SK-N-MC (cell line): Measurements from ENCODE around the gene PCCA.
A peak's percentile ranks its signal among the peaks of the same experiment; 100 is the strongest.

ENCODE experiments used
- DNase-seq: peaks from one replicate; pipeline ENCODE4 v3.0.0-alpha.2; 2011; ENCODE audit warnings: low read depth, low spot score
- H3K27ac ChIP-seq: fragments of 200-600 bp; sonication (generic); 2 replicates; pipeline ENCODE4 v1.5.1; 2016; ENCODE audit warnings: mixed run types
- H3K36me3 ChIP-seq: fragments of 200-600 bp; sonication (generic); 2 replicates; pipeline ENCODE4 v1.6.1; 2017; ENCODE audit warnings: antibody characterized with exemption, low read length, mixed read lengths; ENCODE audit not compliant: insufficient read depth
- H3K4me3 ChIP-seq: fragments of 200-600 bp; sonication (generic); 2 replicates; pipeline ENCODE4 v1.5.1; 2016
- H3K9ac ChIP-seq: fragments of 200-600 bp; sonication (generic); 2 replicates; pipeline ENCODE4 v1.8.0; 2017; ENCODE audit warnings: mixed run types, mixed read lengths; ENCODE audit not compliant: insufficient read length
- H3K9me3 ChIP-seq: fragments of 200-600 bp; sonication (generic); 2 replicates; pipeline ENCODE4 v1.6.1; 2017; ENCODE audit warnings: low read depth, mild to moderate bottlenecking, antibody characterized with exemption, low read length, moderate library complexity, mixed read lengths
- EZH2 ChIP-seq: fragments of 200-600 bp; sonication (generic); IDR thresholded peaks from one replicate; pipeline ENCODE4 v1.6.1; 2017; ENCODE audit warnings: antibody characterized with exemption
- FOXP2 ChIP-seq: optimal IDR thresholded peaks from 2 replicates; pipeline ENCODE3; 2011; ENCODE audit warnings: mild to moderate bottlenecking, moderate library complexity; ENCODE audit not compliant: insufficient read depth; ENCODE audit errors: extremely low read length, control extremely low read depth
- POLR2AphosphoS5 ChIP-seq: IDR thresholded peaks from 2 replicates; pipeline ENCODE4 v1.6.1; 2012; ENCODE audit warnings: mild to moderate bottlenecking, low read depth, low read length, borderline replicate concordance

Gene PCCA

GRCh38 chr13:100544866-100545683 lies 456.2 kb downstream of the PCCA start:
- Histone ChIP-seq H3K36me3 (no peaks in the 10 kb centered on the region), H3K9me3 (no peaks in the 10 kb centered on the region), H3K27ac (no peak overlapping the region), H3K9ac (no peak overlapping the region), H3K4me3 (no peak overlapping the region)
- no peak for DNase-seq
- TF ChIP-seq POLR2AphosphoS5 = no peak
- TF ChIP-seq FOXP2 = no peak
- no peak for TF ChIP-seq EZH2

- no peak overlapping the region for H3K27ac ChIP-seq
- H3K9ac ChIP-seq = no peak overlapping the region
- no peak for DNase-seq
- H3K36me3 ChIP-seq = no peaks in the 10 kb centered on the region
- H3K9me3 ChIP-seq = no peaks in the 10 kb centered on the region
- TF ChIP-seq POLR2AphosphoS5 (no peak), FOXP2 (no peak), EZH2 (no peak)
- no peak overlapping the region for H3K4me3 ChIP-seq
Observed at GRCh38 chr13:100545684-100546061, 456.8 kb downstream of the PCCA start.

GRCh38 chr13:100546713-100547405 lies 458.0 kb downstream of the PCCA start:
- H3K27ac ChIP-seq = peak overlapping the region; percentile 88
- no peaks in the 10 kb centered on the region for H3K36me3 ChIP-seq
- H3K4me3 ChIP-seq = no peak overlapping the region
- DNase-seq = no peak
- H3K9ac ChIP-seq = peak overlapping the region; percentile 63
- no peak for TF ChIP-seq EZH2
- TF ChIP-seq FOXP2 = no peak
- TF ChIP-seq POLR2AphosphoS5 = no peak
- no peaks in the 10 kb centered on the region for H3K9me3 ChIP-seq

- TF ChIP-seq FOXP2 (no peak), EZH2 (no peak), POLR2AphosphoS5 (no peak)
- Histone ChIP-seq H3K36me3 (no peaks in the 10 kb centered on the region), H3K4me3 (no peak overlapping the region), H3K9me3 (no peaks in the 10 kb centered on the region), H3K27ac (peak overlapping the region; percentile 88), H3K9ac (peak overlapping the region; percentile 63)
- DNase-seq = no peak
Observed at GRCh38 chr13:100547791-100548201, 458.9 kb downstream of the PCCA start.

GRCh38 chr13:100549316-100549715 lies 460.4 kb downstream of the PCCA start:
- H3K9ac ChIP-seq = no peak overlapping the region
- H3K4me3 ChIP-seq = no peak overlapping the region
- no peak for DNase-seq

GRCh38 chr13:100552755-100553154 lies 463.9 kb downstream of the PCCA start:
- Histone ChIP-seq H3K9me3 (no peaks in the 10 kb centered on the region), H3K9ac (no peak overlapping the region), H3K4me3 (no peak overlapping the region), H3K27ac (no peak overlapping the region), H3K36me3 (no peaks in the 10 kb centered on the region)
- TF ChIP-seq POLR2AphosphoS5 (no peak), EZH2 (no peak), FOXP2 (no peak)
- no peak for DNase-seq

More at GRCh38 chr13:100549316-100549715, 460.4 kb downstream of the PCCA start:
- Histone ChIP-seq H3K9me3 (no peaks in the 10 kb centered on the region), H3K36me3 (no peaks in the 10 kb centered on the region), H3K27ac (no peak overlapping the region)
- TF ChIP-seq POLR2AphosphoS5 (no peak), EZH2 (no peak), FOXP2 (no peak)

- H3K9ac ChIP-seq = no peak overlapping the region
- H3K4me3 ChIP-seq = no peak overlapping the region
- no peak overlapping the region for H3K27ac ChIP-seq
- no peak for DNase-seq
- H3K36me3 ChIP-seq = no peaks in the 10 kb centered on the region
- H3K9me3 ChIP-seq = no peaks in the 10 kb centered on the region
- TF ChIP-seq POLR2AphosphoS5 (no peak), FOXP2 (no peak), EZH2 (no peak)
Observed at GRCh38 chr13:100559886-100560285, 471.0 kb downstream of the PCCA start.

GRCh38 chr13:100560498-100561157 lies 471.7 kb downstream of the PCCA start:
- no peak for DNase-seq
- TF ChIP-seq FOXP2 (no peak), POLR2AphosphoS5 (no peak), EZH2 (no peak)
- H3K4me3 ChIP-seq = no peak overlapping the region

More at GRCh38 chr13:100560498-100561157, 471.7 kb downstream of the PCCA start:
- Histone ChIP-seq H3K36me3 (no peaks in the 10 kb centered on the region), H3K9ac (no peak overlapping the region), H3K27ac (no peak overlapping the region), H3K9me3 (no peaks in the 10 kb centered on the region)
